ENCODE data around the gene MBP. TPM values are rescaled to one million over a fixed set of nuclear protein-coding genes. Genes with fewer than 3 reads are reported as not detected.
"Not testable (repeated sequence)": the region's sequence is repeated elsewhere in the genome, so short reads cannot be mapped to it uniquely, and the experiment has no call there.

The MBP gene
- total RNA-seq, 1 donor from 2014 or later, result 35.0 TPM

- Histone ChIP-seq H3K27ac (replicated peaks) (no peak overlapping the region), H3K4me3 (no peak overlapping the region), H3K9me3 (replicated peaks) (peaks cover 4% of the 10 kb centered on the region), H3K4me1 (no peaks in the 10 kb centered on the region), H3K36me3 (no peaks in the 10 kb centered on the region), H3K27me3 (ENCODE audit: low read depth) (no peaks in the 10 kb centered on the region)
- DNase-seq, result no peak
- intact Hi-C loops (cut with micrococcal nuclease), result no loop called here
- TF ChIP-seq CTCF (IDR thresholded peaks at IDR 0.05; ENCODE audit: borderline replicate concordance), result no peak
Measured at GRCh38 chr18:76993085-76993382, 139.5 kb downstream of the MBP start.

GRCh38 chr18:76992226-76993084 is 140.1 kb downstream of the MBP start:
- no peak overlapping the region for H3K4me3 ChIP-seq
- H3K36me3 ChIP-seq, result no peaks in the 10 kb centered on the region
- no peak overlapping the region for H3K27ac ChIP-seq (replicated peaks)
- H3K27me3 ChIP-seq (ENCODE audit: low read depth), result no peaks in the 10 kb centered on the region
- no peaks in the 10 kb centered on the region for H3K4me1 ChIP-seq
- no peak for TF ChIP-seq CTCF (IDR thresholded peaks at IDR 0.05; ENCODE audit: borderline replicate concordance)
- intact Hi-C loops (cut with micrococcal nuclease), result no loop called here
- no peak for DNase-seq
- H3K9me3 ChIP-seq (replicated peaks), result peaks cover 4% of the 10 kb centered on the region

- Histone ChIP-seq H3K36me3 (no peaks in the 10 kb centered on the region), H3K4me3 (no peak overlapping the region), H3K27me3 (ENCODE audit: low read depth) (no peaks in the 10 kb centered on the region), H3K4me1 (no peaks in the 10 kb centered on the region), H3K27ac (replicated peaks) (no peak overlapping the region), H3K9me3 (replicated peaks) (peaks cover 4% of the 10 kb centered on the region)
- no peak for TF ChIP-seq CTCF (IDR thresholded peaks at IDR 0.05; ENCODE audit: borderline replicate concordance)
- no peak for DNase-seq
- intact Hi-C loops (cut with micrococcal nuclease), result no loop called here
Measured at GRCh38 chr18:76991021-76991688, 141.4 kb downstream of the MBP start.

GRCh38 chr18:76990343-76991020 is 142.1 kb downstream of the MBP start:
- H3K4me3 ChIP-seq; H3K4me1 ChIP-seq; DNase-seq; H3K27me3 ChIP-seq (ENCODE audit: low read depth); H3K27ac ChIP-seq (replicated peaks); intact Hi-C loops (cut with micrococcal nuclease); H3K9me3 ChIP-seq (replicated peaks); H3K36me3 ChIP-seq: not testable (repeated sequence)

GRCh38 chr18:76989647-76990190 is 142.9 kb downstream of the MBP start:
- no peak overlapping the region for H3K27ac ChIP-seq (replicated peaks)
- TF ChIP-seq CTCF (IDR thresholded peaks at IDR 0.05; ENCODE audit: borderline replicate concordance), result no peak
- no peaks in the 10 kb centered on the region for H3K27me3 ChIP-seq (ENCODE audit: low read depth)
- H3K36me3 ChIP-seq, result no peaks in the 10 kb centered on the region
- intact Hi-C loops (cut with micrococcal nuclease), result no loop called here
- no peaks in the 10 kb centered on the region for H3K4me1 ChIP-seq
- DNase-seq, result no peak
- no peaks in the 10 kb centered on the region for H3K9me3 ChIP-seq (replicated peaks)
- no peak overlapping the region for H3K4me3 ChIP-seq
